CD14-positive monocyte (primary cell): ENCODE results near the gene DHRS1. TPM values are rescaled to one million over a fixed set of nuclear protein-coding genes. Genes with fewer than 3 reads are reported as not detected.
A peak's percentile ranks its signal among the peaks of the same experiment; 100 is the strongest.

Experiments used
- DNase-seq, 3 donors: peaks; one replicate each; pipeline ENCODE4 v3.0.0-alpha.2; 2011 to 2022
- H2AFZ ChIP-seq: 2 replicates; pipeline ENCODE4 v1.6.0; 2012; ENCODE audit warnings: mild to moderate bottlenecking, low read depth, low read length, inconsistent platforms; ENCODE audit not compliant: insufficient read depth, poor library complexity, severe bottlenecking
- H3K27ac ChIP-seq, 2 donors: 1 replicate in 1 of 2; 2 replicates in 1 of 2; pipeline ENCODE4 v1.5.1; 2012 to 2013; ENCODE audit warnings: low read length in 2 of 2, control low read depth in 1 of 2, inconsistent platforms in 1 of 2, low read depth in 1 of 2, mild to moderate bottlenecking in 1 of 2
- H3K27me3 ChIP-seq, 2 donors: one replicate each; pipeline versions ENCODE4 v1.6.0 to v1.6.1; 2011 to 2013; ENCODE audit warnings: low read length in 2 of 2; ENCODE audit not compliant: control insufficient read depth in 2 of 2, insufficient read depth in 2 of 2
- H3K36me3 ChIP-seq, 2 donors: replicated peaks in 1 of 2; 1 replicate in 1 of 2; 2 replicates in 1 of 2; pipeline versions ENCODE4 v1.5.1 to v1.6.1; 2012 to 2013; ENCODE audit warnings: low read length in 2 of 2, control low read depth in 1 of 2, inconsistent platforms in 1 of 2, mild to moderate bottlenecking in 1 of 2; ENCODE audit not compliant: insufficient read depth in 2 of 2, control insufficient read depth in 1 of 2
- H3K4me1 ChIP-seq, 2 donors: 1 replicate in 1 of 2; 2 replicates in 1 of 2; pipeline versions ENCODE4 v1.5.1 to v1.6.1; 2012 to 2013; ENCODE audit warnings: low read length in 2 of 2, control low read depth in 1 of 2, inconsistent platforms in 1 of 2, mild to moderate bottlenecking in 1 of 2, moderate library complexity in 1 of 2; ENCODE audit not compliant: insufficient read depth in 2 of 2, control insufficient read depth in 1 of 2
- H3K4me2 ChIP-seq: replicated peaks from 2 replicates; pipeline ENCODE3; 2012; ENCODE audit warnings: low read length, moderate library complexity, mild to moderate bottlenecking; ENCODE audit not compliant: poor library complexity, severe bottlenecking; ENCODE audit errors: extremely low read depth
- H3K4me3 ChIP-seq, 3 experiments: fragments of 200-600 bp in 1 of 3; sonication (generic) in 1 of 3; replicated peaks in 1 of 3; 1 replicate in 2 of 3; 2 replicates in 1 of 3; pipeline ENCODE4 v1.5.1; 2011 to 2013; ENCODE audit warnings: low read length in 3 of 3, mild to moderate bottlenecking in 3 of 3, control low read depth in 2 of 3, low read depth in 2 of 3, inconsistent platforms in 1 of 3, moderate library complexity in 1 of 3
- H3K79me2 ChIP-seq: 2 replicates; pipeline ENCODE4 v1.6.0; 2012; ENCODE audit warnings: mild to moderate bottlenecking, control low read depth, inconsistent platforms, low read length, moderate library complexity; ENCODE audit not compliant: insufficient read depth
- H3K9ac ChIP-seq: 2 replicates; pipeline ENCODE4 v1.6.0; 2017; ENCODE audit warnings: low read length, mild to moderate bottlenecking; ENCODE audit not compliant: insufficient read depth, poor library complexity, severe bottlenecking
- H3K9me3 ChIP-seq, 2 donors: replicated peaks in 1 of 2; 1 replicate in 1 of 2; 2 replicates in 1 of 2; pipeline versions ENCODE4 v1.5.1 to v1.6.1; 2012 to 2013; ENCODE audit warnings: low read length in 2 of 2, control low read depth in 1 of 2; ENCODE audit not compliant: control insufficient read depth in 1 of 2, insufficient read depth in 1 of 2
- H4K20me1 ChIP-seq: 2 replicates; pipeline ENCODE4 v1.6.0; 2012; ENCODE audit warnings: mild to moderate bottlenecking, low read length, control low read depth, moderate library complexity; ENCODE audit not compliant: insufficient read depth
- H3K27ac Mint-ChIP-seq, 7 donors: one replicate each; pipeline ENCODE4 v1.8.0; 2020; ENCODE audit warnings: mild to moderate bottlenecking in 7 of 7, mixed read lengths in 7 of 7, moderate library complexity in 6 of 7, inconsistent platforms in 2 of 7
- H3K27me3 Mint-ChIP-seq, 3 donors: one replicate each; pipeline ENCODE4 v1.8.0; 2021 to 2022; ENCODE audit warnings: low read depth in 3 of 3, mild to moderate bottlenecking in 3 of 3, mixed read lengths in 3 of 3, moderate library complexity in 3 of 3, inconsistent platforms in 1 of 3
- H3K36me3 Mint-ChIP-seq, 2 donors: one replicate each; pipeline ENCODE4 v1.8.0; 2020; ENCODE audit warnings: mixed read lengths in 2 of 2, inconsistent platforms in 1 of 2, mild to moderate bottlenecking in 1 of 2
- H3K4me1 Mint-ChIP-seq: one replicate; pipeline ENCODE4 v1.8.0; 2020; ENCODE audit warnings: mild to moderate bottlenecking, mixed read lengths
- H3K4me3 Mint-ChIP-seq, 2 donors: one replicate each; pipeline ENCODE4 v1.8.0; 2020; ENCODE audit warnings: mild to moderate bottlenecking in 2 of 2, mixed read lengths in 2 of 2, moderate library complexity in 1 of 2
- H3K9me3 Mint-ChIP-seq, 7 donors: one replicate each; pipeline ENCODE4 v1.8.0; 2020 to 2022; ENCODE audit warnings: mixed read lengths in 7 of 7, mild to moderate bottlenecking in 6 of 7, moderate library complexity in 6 of 7, inconsistent platforms in 2 of 7
- CTCF ChIP-seq: fragments of 200-600 bp; IDR thresholded peaks from one replicate; pipeline ENCODE4 v1.8.0; 2022; ENCODE audit warnings: antibody characterized with exemption, mild to moderate bottlenecking
- WGBS: methylation state at CpG from one replicate; pipeline ENCODE4 v1.1.5; 2013; ENCODE audit warnings: missing lambda C conversion rate; ENCODE audit not compliant: insufficient coverage; 5-methylcytosine and 5-hydroxymethylcytosine counted together
- intact Hi-C, 2 donors: fragments of 100-400 bp; cut with micrococcal nuclease; formaldehyde crosslinking; loops; one replicate each; pipeline versions ENCODE4 v1.15.0 to v1.15.1; 2023
- polyA plus RNA-seq, 3 donors: library from polyadenylated mRNA; depleted of rRNA in 1 of 3; unstranded in 2 of 3; stranded (reverse) in 1 of 3; fragments of 300-500 nt in 2 of 3; fragments of >200 nt in 1 of 3; fragmentation: Illumina TruSeq in 2 of 3; gene quantifications; 1 replicate in 2 of 3; 2 replicates in 1 of 3; pipeline ENCODE4 v1.2.3, GENCODE V29; 2012 to 2021

Gene DHRS1
- polyA plus RNA-seq, 3 donors = 31.6 to 49.4 (median 48.8) TPM

- no peak overlapping the region for H3K4me2 ChIP-seq
- no peak overlapping the region for H3K4me3 ChIP-seq
- H3K27ac ChIP-seq = no peak overlapping the region
- peaks cover 5 to 24% (median 22%) of the 10 kb centered on the region in 3 donors for H3K27me3 Mint-ChIP-seq
- no peak overlapping the region for H3K27ac Mint-ChIP-seq
- intact Hi-C loops = no loop called here
- peaks cover 0 to 4% of the 10 kb centered on the region in 2 donors for H3K4me1 ChIP-seq
- no peak overlapping the region for H2AFZ ChIP-seq
- no peaks in the 10 kb centered on the region for H3K36me3 ChIP-seq
- no peaks in the 10 kb centered on the region for H3K36me3 Mint-ChIP-seq
- no peaks in the 10 kb centered on the region for H3K9me3 ChIP-seq
- peaks cover 0 to 1% (median 0%) of the 10 kb centered on the region in 7 donors for H3K9me3 Mint-ChIP-seq
- H3K27me3 ChIP-seq = peaks cover 3 to 9% of the 10 kb centered on the region in 2 donors
- TF ChIP-seq CTCF = no peak
- H3K79me2 ChIP-seq = no peaks in the 10 kb centered on the region
- H3K4me1 Mint-ChIP-seq = peaks cover 14% of the 10 kb centered on the region
- DNase-seq = no peak
- no peaks in the 10 kb centered on the region for H4K20me1 ChIP-seq
- 80% methylated on average over 1 of the region's 1 CpG for WGBS
- no peak overlapping the region for H3K9ac ChIP-seq
- H3K4me3 Mint-ChIP-seq = no peak overlapping the region
These were observed 47.6 kb upstream of the DHRS1 start for GRCh38 chr14:24347134-24347533.

- Mint-ChIP-seq H3K9me3 (no peaks in the 10 kb centered on the region), H3K27me3 (peaks cover 1 to 7% (median 6%) of the 10 kb centered on the region in 3 donors)
These were observed 44.4 kb upstream of the DHRS1 start for GRCh38 chr14:24343795-24344660.

More at GRCh38 chr14:24343795-24344660, 44.4 kb upstream of the DHRS1 start:
- no peak overlapping the region for H3K27ac ChIP-seq
- H2AFZ ChIP-seq = no peak overlapping the region
- TF ChIP-seq CTCF = no peak
- no peaks in the 10 kb centered on the region for H3K36me3 ChIP-seq
- H4K20me1 ChIP-seq = no peaks in the 10 kb centered on the region
- Mint-ChIP-seq H3K36me3 (no peaks in the 10 kb centered on the region), H3K4me3 (no peak overlapping the region), H3K27ac (peak overlapping the region in 1 of 7 donors; percentile 45), H3K4me1 (peaks cover 27% of the 10 kb centered on the region)
- peaks cover 0 to 6% of the 10 kb centered on the region in 2 donors for H3K27me3 ChIP-seq
- H3K9me3 ChIP-seq = no peaks in the 10 kb centered on the region
- no peak overlapping the region for H3K4me2 ChIP-seq
- intact Hi-C loops = no loop called here
- WGBS = no CpG with 5 or more reads among the region's 7 CpGs
- peaks cover 7% of the 10 kb centered on the region for H3K79me2 ChIP-seq
- H3K4me1 ChIP-seq = peaks cover 15 to 28% of the 10 kb centered on the region in 2 donors
- no peak overlapping the region for H3K4me3 ChIP-seq
- no peak for DNase-seq
- no peak overlapping the region for H3K9ac ChIP-seq
